ENCODE data around the gene SGSM1.

SGSM1 gene

GRCh38 chr22:24823787-24824186 lies 17.8 kb downstream of the SGSM1 start:
- no peaks in the 10 kb centered on the region for H3K27me3 ChIP-seq (ENCODE audit: control insufficient read depth, insufficient read depth, low read length, poor library complexity, severe bottlenecking)
- 96 to 97% methylated on average over 9 of the region's 9 CpGs for WGBS, 2 experiments
- H3K4me3 ChIP-seq (ENCODE audit: insufficient read depth, low read depth, low read length): no peak overlapping the region
- no peaks in the 10 kb centered on the region for H3K4me1 ChIP-seq (ENCODE audit: control insufficient read depth, insufficient read depth, low read length)
- H3K36me3 ChIP-seq (ENCODE audit: control insufficient read depth, insufficient read depth, low read length): no peaks in the 10 kb centered on the region
- H3K9me3 ChIP-seq (ENCODE audit: control insufficient read depth, low read length): no peaks in the 10 kb centered on the region
- H3K27ac ChIP-seq (ENCODE audit: insufficient read depth, low read depth, low read length, poor library complexity, severe bottlenecking): no peak overlapping the region

- Histone ChIP-seq H3K27me3 (ENCODE audit: control insufficient read depth, insufficient read depth, low read length, poor library complexity, severe bottlenecking) (no peaks in the 10 kb centered on the region), H3K27ac (ENCODE audit: insufficient read depth, low read depth, low read length, poor library complexity, severe bottlenecking) (no peak overlapping the region), H3K36me3 (ENCODE audit: control insufficient read depth, insufficient read depth, low read length) (no peaks in the 10 kb centered on the region), H3K4me3 (ENCODE audit: insufficient read depth, low read depth, low read length) (no peak overlapping the region), H3K4me1 (ENCODE audit: control insufficient read depth, insufficient read depth, low read length) (no peaks in the 10 kb centered on the region), H3K9me3 (ENCODE audit: control insufficient read depth, low read length) (no peaks in the 10 kb centered on the region)
- 72 to 74% methylated on average over 3 of the region's 3 CpGs for WGBS, 2 experiments
These were observed 18.2 kb downstream of the SGSM1 start for GRCh38 chr22:24824250-24824649.

GRCh38 chr22:24824915-24825314 lies 18.9 kb downstream of the SGSM1 start:
- Histone ChIP-seq H3K9me3 (ENCODE audit: control insufficient read depth, low read length) (no peaks in the 10 kb centered on the region), H3K4me1 (ENCODE audit: control insufficient read depth, insufficient read depth, low read length) (no peaks in the 10 kb centered on the region), H3K27me3 (ENCODE audit: control insufficient read depth, insufficient read depth, low read length, poor library complexity, severe bottlenecking) (no peaks in the 10 kb centered on the region), H3K4me3 (ENCODE audit: insufficient read depth, low read depth, low read length) (no peak overlapping the region), H3K36me3 (ENCODE audit: control insufficient read depth, insufficient read depth, low read length) (no peaks in the 10 kb centered on the region), H3K27ac (ENCODE audit: insufficient read depth, low read depth, low read length, poor library complexity, severe bottlenecking) (no peak overlapping the region)
- WGBS, 2 experiments: 92 to 94% methylated on average over 4 of the region's 4 CpGs

GRCh38 chr22:24826710-24827285 lies 20.8 kb downstream of the SGSM1 start:
- Histone ChIP-seq H3K27me3 (ENCODE audit: control insufficient read depth, insufficient read depth, low read length, poor library complexity, severe bottlenecking) (no peaks in the 10 kb centered on the region), H3K4me1 (ENCODE audit: control insufficient read depth, insufficient read depth, low read length) (peaks cover 10% of the 10 kb centered on the region), H3K27ac (ENCODE audit: insufficient read depth, low read depth, low read length, poor library complexity, severe bottlenecking) (no peak overlapping the region), H3K36me3 (ENCODE audit: control insufficient read depth, insufficient read depth, low read length) (no peaks in the 10 kb centered on the region), H3K9me3 (ENCODE audit: control insufficient read depth, low read length) (no peaks in the 10 kb centered on the region), H3K4me3 (ENCODE audit: insufficient read depth, low read depth, low read length) (no peak overlapping the region)
- 90 to 94% methylated on average over 7 of the region's 7 CpGs for WGBS, 2 experiments

GRCh38 chr22:24827296-24827695 lies 21.3 kb downstream of the SGSM1 start:
- H3K4me3 ChIP-seq (ENCODE audit: insufficient read depth, low read depth, low read length): no peak overlapping the region
- no peaks in the 10 kb centered on the region for H3K36me3 ChIP-seq (ENCODE audit: control insufficient read depth, insufficient read depth, low read length)
- no peaks in the 10 kb centered on the region for H3K27me3 ChIP-seq (ENCODE audit: control insufficient read depth, insufficient read depth, low read length, poor library complexity, severe bottlenecking)
- H3K27ac ChIP-seq (ENCODE audit: insufficient read depth, low read depth, low read length, poor library complexity, severe bottlenecking): no peak overlapping the region
- peaks cover 10% of the 10 kb centered on the region for H3K4me1 ChIP-seq (ENCODE audit: control insufficient read depth, insufficient read depth, low read length)
- 90 to 93% methylated on average over 9 of the region's 9 CpGs for WGBS, 2 experiments
- no peaks in the 10 kb centered on the region for H3K9me3 ChIP-seq (ENCODE audit: control insufficient read depth, low read length)

- Histone ChIP-seq H3K27me3 (ENCODE audit: control insufficient read depth, insufficient read depth, low read length, poor library complexity, severe bottlenecking) (no peaks in the 10 kb centered on the region), H3K4me3 (ENCODE audit: insufficient read depth, low read depth, low read length) (no peak overlapping the region), H3K27ac (ENCODE audit: insufficient read depth, low read depth, low read length, poor library complexity, severe bottlenecking) (no peak overlapping the region), H3K4me1 (ENCODE audit: control insufficient read depth, insufficient read depth, low read length) (peaks cover 10% of the 10 kb centered on the region), H3K36me3 (ENCODE audit: control insufficient read depth, insufficient read depth, low read length) (no peaks in the 10 kb centered on the region), H3K9me3 (ENCODE audit: control insufficient read depth, low read length) (no peaks in the 10 kb centered on the region)
- 53 to 58% methylated on average over 5 of the region's 7 CpGs for WGBS, 2 experiments
These were observed 24.4 kb downstream of the SGSM1 start for GRCh38 chr22:24830205-24830979.

GRCh38 chr22:24831687-24832086 lies 25.7 kb downstream of the SGSM1 start:
- H3K36me3 ChIP-seq (ENCODE audit: control insufficient read depth, insufficient read depth, low read length): no peaks in the 10 kb centered on the region
- H3K27ac ChIP-seq (ENCODE audit: insufficient read depth, low read depth, low read length, poor library complexity, severe bottlenecking): no peak overlapping the region
- H3K4me3 ChIP-seq (ENCODE audit: insufficient read depth, low read depth, low read length): no peak overlapping the region
- WGBS, 2 experiments: 89% methylated on average over 10 of the region's 10 CpGs
- peaks cover 10% of the 10 kb centered on the region for H3K4me1 ChIP-seq (ENCODE audit: control insufficient read depth, insufficient read depth, low read length)
- H3K27me3 ChIP-seq (ENCODE audit: control insufficient read depth, insufficient read depth, low read length, poor library complexity, severe bottlenecking): no peaks in the 10 kb centered on the region
- no peaks in the 10 kb centered on the region for H3K9me3 ChIP-seq (ENCODE audit: control insufficient read depth, low read length)

GRCh38 chr22:24833881-24834495 lies 28.0 kb downstream of the SGSM1 start:
- Histone ChIP-seq H3K9me3 (ENCODE audit: control insufficient read depth, low read length) (no peaks in the 10 kb centered on the region), H3K4me3 (ENCODE audit: insufficient read depth, low read depth, low read length) (no peak overlapping the region), H3K27ac (ENCODE audit: insufficient read depth, low read depth, low read length, poor library complexity, severe bottlenecking) (no peak overlapping the region), H3K4me1 (ENCODE audit: control insufficient read depth, insufficient read depth, low read length) (peaks cover 10% of the 10 kb centered on the region), H3K36me3 (ENCODE audit: control insufficient read depth, insufficient read depth, low read length) (no peaks in the 10 kb centered on the region), H3K27me3 (ENCODE audit: control insufficient read depth, insufficient read depth, low read length, poor library complexity, severe bottlenecking) (no peaks in the 10 kb centered on the region)
- 90 to 92% methylated on average over 8 of the region's 8 CpGs for WGBS, 2 experiments

- no peak overlapping the region for H3K4me3 ChIP-seq (ENCODE audit: insufficient read depth, low read depth, low read length)
- no peak overlapping the region for H3K27ac ChIP-seq (ENCODE audit: insufficient read depth, low read depth, low read length, poor library complexity, severe bottlenecking)
- H3K4me1 ChIP-seq (ENCODE audit: control insufficient read depth, insufficient read depth, low read length): peaks cover 10% of the 10 kb centered on the region
- 64% methylated on average over 13 of the region's 13 CpGs for WGBS, 2 experiments
- H3K27me3 ChIP-seq (ENCODE audit: control insufficient read depth, insufficient read depth, low read length, poor library complexity, severe bottlenecking): no peaks in the 10 kb centered on the region
- H3K9me3 ChIP-seq (ENCODE audit: control insufficient read depth, low read length): no peaks in the 10 kb centered on the region
- H3K36me3 ChIP-seq (ENCODE audit: control insufficient read depth, insufficient read depth, low read length): no peaks in the 10 kb centered on the region
These were observed 29.0 kb downstream of the SGSM1 start for GRCh38 chr22:24834845-24835570.

- Histone ChIP-seq H3K9me3 (ENCODE audit: control insufficient read depth, low read length) (no peaks in the 10 kb centered on the region), H3K4me3 (ENCODE audit: insufficient read depth, low read depth, low read length) (no peak overlapping the region), H3K4me1 (ENCODE audit: control insufficient read depth, insufficient read depth, low read length) (peaks cover under 1% of the 10 kb centered on the region), H3K27me3 (ENCODE audit: control insufficient read depth, insufficient read depth, low read length, poor library complexity, severe bottlenecking) (no peaks in the 10 kb centered on the region), H3K36me3 (ENCODE audit: control insufficient read depth, insufficient read depth, low read length) (no peaks in the 10 kb centered on the region), H3K27ac (ENCODE audit: insufficient read depth, low read depth, low read length, poor library complexity, severe bottlenecking) (no peak overlapping the region)
- 97 to 100% methylated on average over 1 of the region's 1 CpG for WGBS, 2 experiments
These were observed 30.3 kb downstream of the SGSM1 start for GRCh38 chr22:24836282-24836681.

Measured in ectodermal cell (in vitro differentiated cells).